Suprapubic skin (tissue), 4 donors: ENCODE results near the gene SULF2. TPM values are rescaled to one million over a fixed set of nuclear protein-coding genes. Genes with fewer than 3 reads are reported as not detected.

Experiments
- DNase-seq, 2 donors: peaks; one replicate each; pipeline ENCODE4 v3.0.0-alpha.2; 2019; ENCODE audit warnings: low spot score in 2 of 2
- H3K27ac ChIP-seq: fragments of 200-600 bp; sonication (generic); one replicate; pipeline ENCODE4 v1.5.1; 2019
- H3K27me3 ChIP-seq: fragments of 200-600 bp; sonication (generic); one replicate; pipeline ENCODE4 v1.5.1; 2019
- H3K36me3 ChIP-seq: fragments of 200-600 bp; sonication (generic); one replicate; pipeline ENCODE4 v1.5.1; 2019
- H3K4me1 ChIP-seq: fragments of 200-600 bp; sonication (generic); one replicate; pipeline ENCODE4 v1.5.1; 2019
- H3K4me3 ChIP-seq: fragments of 200-600 bp; sonication (generic); one replicate; pipeline ENCODE4 v1.5.1; 2019; ENCODE audit warnings: mild to moderate bottlenecking
- H3K9me3 ChIP-seq: fragments of 200-600 bp; sonication (generic); one replicate; pipeline ENCODE4 v1.5.1; 2019
- EP300 ChIP-seq: sonication (generic); formaldehyde crosslinking; IDR thresholded peaks from one replicate; pipeline ENCODE4 v1.6.1; 2017; ENCODE audit warnings: antibody characterized with exemption
- POLR2A ChIP-seq, 2 donors: fragments of 450-650 bp; IDR thresholded peaks; one replicate each; pipeline ENCODE4 v1.6.1; 2017; ENCODE audit warnings: antibody characterized with exemption in 2 of 2, mild to moderate bottlenecking in 2 of 2, moderate library complexity in 2 of 2
- POLR2AphosphoS5 ChIP-seq, 3 donors: sonication (generic); formaldehyde crosslinking; IDR thresholded peaks; one replicate each; pipeline ENCODE4 v1.6.1; 2017; ENCODE audit warnings: antibody characterized with exemption in 3 of 3
- WGBS: methylation state at CpG from one replicate; pipeline ENCODE4 v1.1.5; 2018; 5-methylcytosine and 5-hydroxymethylcytosine counted together
- total RNA-seq, 4 donors: library from RNA; depleted of rRNA; stranded (reverse); fragments of >200 nt; gene quantifications; one replicate each; pipeline ENCODE4 v1.1.0, GENCODE V29; 2016
- TF ChIP-seq, protein P1 (sequence below), 2 donors: fragments of 200-600 bp in 1 of 2; fragments of 450-650 bp in 1 of 2; sonication (generic) in 1 of 2; IDR thresholded peaks; one replicate each; pipeline ENCODE4 v1.5.1; 2016 to 2019; ENCODE audit warnings: antibody characterized with exemption in 2 of 2, mild to moderate bottlenecking in 1 of 2, moderate library complexity in 1 of 2

The SULF2 gene
- total RNA-seq, 4 donors from 2014 or later, result 28.4 to 95.4 (median 57.5) TPM

DNA sequence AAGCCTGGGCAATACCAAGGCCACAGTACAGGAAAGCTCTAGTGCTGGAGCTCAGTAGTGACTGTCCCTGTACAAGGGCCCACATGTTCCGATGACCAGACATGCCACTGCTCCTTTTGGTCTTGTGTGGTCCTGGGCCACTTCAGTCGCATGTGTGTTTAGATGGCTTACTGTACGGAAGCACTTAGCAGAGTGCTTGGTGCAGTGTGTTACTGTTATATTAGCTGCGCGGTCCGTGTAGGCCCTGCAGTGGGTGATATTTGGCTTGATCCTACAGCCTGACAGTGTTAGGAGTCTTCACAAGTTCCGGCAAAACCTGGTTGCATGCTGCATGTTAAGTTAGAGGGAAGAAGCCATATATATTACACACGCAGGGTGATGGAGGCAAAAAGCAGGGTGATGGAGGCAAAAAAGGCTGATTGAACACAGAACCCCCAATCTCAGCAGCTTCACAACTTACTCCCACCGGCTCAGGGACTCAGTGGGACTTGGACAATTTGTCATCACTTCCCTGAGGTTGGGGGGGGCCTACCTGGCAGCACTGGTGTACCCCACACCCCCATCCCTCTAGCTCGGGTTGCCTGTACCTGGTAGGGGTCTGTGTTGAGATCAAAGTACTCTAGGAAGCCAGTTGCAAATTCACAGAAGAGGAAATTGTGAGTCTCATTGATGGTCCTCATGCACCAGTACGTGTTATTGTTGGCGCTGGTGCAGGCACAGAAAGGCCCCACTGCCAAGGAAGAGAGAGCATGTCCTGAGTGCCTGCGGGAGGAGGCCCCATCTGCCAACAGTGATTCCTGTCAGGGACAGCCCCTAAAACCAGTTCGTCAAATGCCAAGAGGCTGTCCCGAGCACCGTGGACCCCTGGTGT, 122.6 kb downstream of the SULF2 start:
- WGBS, result 89% methylated on average over 13 of the region's 16 CpGs
- no peak overlapping the region for H3K4me3 ChIP-seq
- H3K36me3 ChIP-seq, result peaks cover 55% of the 10 kb centered on the region
- DNase-seq, result no peak
- no peaks in the 10 kb centered on the region for H3K27me3 ChIP-seq
- H3K27ac ChIP-seq, result no peak overlapping the region
- peaks cover 16% of the 10 kb centered on the region for H3K4me1 ChIP-seq
- no peaks in the 10 kb centered on the region for H3K9me3 ChIP-seq
- TF ChIP-seq POLR2AphosphoS5 (IDR thresholded peaks at IDR 0.05) (no peak), POLR2A (IDR thresholded peaks at IDR 0.05) (no peak), EP300 (no peak)
- TF ChIP-seq, protein P1, sequence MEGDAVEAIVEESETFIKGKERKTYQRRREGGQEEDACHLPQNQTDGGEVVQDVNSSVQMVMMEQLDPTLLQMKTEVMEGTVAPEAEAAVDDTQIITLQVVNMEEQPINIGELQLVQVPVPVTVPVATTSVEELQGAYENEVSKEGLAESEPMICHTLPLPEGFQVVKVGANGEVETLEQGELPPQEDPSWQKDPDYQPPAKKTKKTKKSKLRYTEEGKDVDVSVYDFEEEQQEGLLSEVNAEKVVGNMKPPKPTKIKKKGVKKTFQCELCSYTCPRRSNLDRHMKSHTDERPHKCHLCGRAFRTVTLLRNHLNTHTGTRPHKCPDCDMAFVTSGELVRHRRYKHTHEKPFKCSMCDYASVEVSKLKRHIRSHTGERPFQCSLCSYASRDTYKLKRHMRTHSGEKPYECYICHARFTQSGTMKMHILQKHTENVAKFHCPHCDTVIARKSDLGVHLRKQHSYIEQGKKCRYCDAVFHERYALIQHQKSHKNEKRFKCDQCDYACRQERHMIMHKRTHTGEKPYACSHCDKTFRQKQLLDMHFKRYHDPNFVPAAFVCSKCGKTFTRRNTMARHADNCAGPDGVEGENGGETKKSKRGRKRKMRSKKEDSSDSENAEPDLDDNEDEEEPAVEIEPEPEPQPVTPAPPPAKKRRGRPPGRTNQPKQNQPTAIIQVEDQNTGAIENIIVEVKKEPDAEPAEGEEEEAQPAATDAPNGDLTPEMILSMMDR (IDR thresholded peaks at IDR 0.05), result no peak

DNA sequence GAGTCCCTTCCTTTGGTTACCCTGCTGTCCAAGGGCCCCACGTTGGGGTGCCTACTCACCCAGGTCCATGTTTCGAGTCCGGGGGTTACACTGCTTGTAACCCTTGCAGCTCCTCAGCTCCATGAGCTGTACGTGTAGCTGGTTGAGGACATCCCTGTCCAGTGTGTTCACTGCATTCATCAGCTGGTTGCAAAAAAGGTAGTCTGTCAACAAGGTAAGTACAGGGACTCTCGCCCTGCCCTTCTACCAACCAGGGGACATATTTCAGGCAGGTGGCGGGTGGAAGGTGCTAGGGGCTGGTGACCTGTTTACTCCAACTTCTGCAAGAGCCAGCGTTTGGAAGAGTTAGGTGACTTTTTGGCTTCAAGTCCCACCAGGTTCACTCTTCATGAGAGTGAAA, 123.6 kb downstream of the SULF2 start:
- TF ChIP-seq, protein P1 (IDR thresholded peaks at IDR 0.05), result no peak
- no peak for TF ChIP-seq POLR2AphosphoS5 (IDR thresholded peaks at IDR 0.05)
- TF ChIP-seq EP300, result no peak
- TF ChIP-seq POLR2A (IDR thresholded peaks at IDR 0.05), result no peak
- peaks cover 61% of the 10 kb centered on the region for H3K36me3 ChIP-seq
- H3K27ac ChIP-seq, result no peak overlapping the region
- no peak for DNase-seq
- H3K4me3 ChIP-seq, result no peak overlapping the region
- 91% methylated on average over 3 of the region's 7 CpGs for whole genome bisulfite sequencing
- no peaks in the 10 kb centered on the region for H3K9me3 ChIP-seq
- no peaks in the 10 kb centered on the region for H3K27me3 ChIP-seq
- peaks cover 16% of the 10 kb centered on the region for H3K4me1 ChIP-seq

DNA sequence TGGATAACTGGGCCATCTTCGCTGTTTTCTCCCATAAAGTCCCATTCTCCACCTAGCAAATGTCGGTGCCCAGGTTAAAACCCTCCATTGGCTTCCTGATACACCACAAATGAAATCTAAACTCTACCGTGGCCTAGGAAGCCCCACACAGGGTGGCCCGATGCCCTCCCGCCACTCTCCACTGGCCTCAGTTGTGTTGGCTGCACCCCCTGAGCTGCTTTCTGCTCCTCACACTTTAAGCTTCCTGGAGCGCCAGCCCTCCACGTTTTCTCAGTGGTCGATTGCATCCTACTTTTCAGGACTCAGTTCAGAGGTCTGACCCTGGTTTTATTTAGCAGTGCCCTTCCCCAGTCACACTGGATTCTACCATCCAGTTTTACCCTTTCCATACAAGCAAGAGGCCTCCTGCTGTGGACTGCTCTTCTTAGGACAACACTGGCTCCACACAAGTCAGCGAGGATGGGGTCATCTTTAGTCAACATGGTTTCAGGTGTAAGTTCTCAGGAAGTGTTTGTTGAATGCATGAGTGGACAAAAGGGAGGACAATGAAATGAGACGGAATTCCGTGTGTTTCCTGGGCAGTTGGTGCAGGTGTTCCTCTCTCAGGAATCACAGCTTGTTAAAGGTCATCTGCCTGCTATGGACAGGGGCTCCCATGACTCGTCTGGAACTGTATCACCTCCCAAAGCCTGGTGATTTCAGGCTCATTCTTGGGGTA, 124.1 kb downstream of the SULF2 start:
- Histone ChIP-seq H3K27me3 (no peaks in the 10 kb centered on the region), H3K4me1 (peaks cover 16% of the 10 kb centered on the region), H3K9me3 (no peaks in the 10 kb centered on the region), H3K36me3 (peaks cover 63% of the 10 kb centered on the region), H3K4me3 (no peak overlapping the region), H3K27ac (no peak overlapping the region)
- TF ChIP-seq EP300 (no peak), POLR2A (IDR thresholded peaks at IDR 0.05) (no peak), POLR2AphosphoS5 (IDR thresholded peaks at IDR 0.05) (no peak)
- TF ChIP-seq, protein P1 (IDR thresholded peaks at IDR 0.05), result no peak
- WGBS, result 86% methylated on average over 12 of the region's 12 CpGs
- no peak for DNase-seq

DNA sequence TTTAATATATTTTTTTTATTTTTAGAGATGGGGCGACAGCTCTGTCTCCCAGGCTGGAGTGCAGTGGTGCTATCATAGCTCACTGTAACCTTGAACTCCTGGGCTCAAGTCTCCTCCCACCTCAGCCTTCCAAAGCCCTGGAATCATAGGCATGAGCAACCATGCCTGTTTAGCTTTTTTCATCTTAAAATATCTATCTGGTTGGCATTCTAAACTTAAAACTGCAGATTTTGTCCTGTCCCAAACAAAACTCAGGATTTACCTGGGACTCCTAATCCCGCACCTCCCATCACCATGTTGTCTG, 124.7 kb downstream of the SULF2 start:
- Histone ChIP-seq H3K9me3 (no peaks in the 10 kb centered on the region), H3K36me3 (peaks cover 67% of the 10 kb centered on the region)
- 94% methylated on average over 2 of the region's 2 CpGs for WGBS

More for the DNA sequence above, 124.7 kb downstream of the SULF2 start:
- Histone ChIP-seq H3K4me3 (no peak overlapping the region), H3K4me1 (peaks cover 13% of the 10 kb centered on the region), H3K27me3 (no peaks in the 10 kb centered on the region), H3K27ac (no peak overlapping the region)
- TF ChIP-seq POLR2A (IDR thresholded peaks at IDR 0.05), result no peak
- TF ChIP-seq EP300, result no peak
- TF ChIP-seq, protein P1 (IDR thresholded peaks at IDR 0.05), result no peak
- TF ChIP-seq POLR2AphosphoS5 (IDR thresholded peaks at IDR 0.05), result no peak
- no peak for DNase-seq
